Kidney (tissue), 14 donors: ENCODE measurements around the gene TMEM79. TPM values are rescaled to one million over a fixed set of nuclear protein-coding genes. Genes with fewer than 3 reads are reported as not detected.

Experiments used
- DNase-seq, 5 donors: peaks; one replicate each; pipeline ENCODE4 v3.0.0-alpha.2; 2013 to 2020
- FAIRE-seq: peaks from 2 replicates; lab custom pipeline; 2012; peaks lifted over from hg19 to GRCh38; lab: Jason Lieb, UNC
- H3K27ac ChIP-seq, 2 donors: one replicate each; pipeline ENCODE4 v1.7.0; 2013; ENCODE audit warnings: low read depth in 2 of 2, low read length in 2 of 2, inconsistent platforms in 1 of 2
- H3K27me3 ChIP-seq: one replicate; pipeline ENCODE4 v1.7.1; 2013; ENCODE audit warnings: low read length, inconsistent platforms; ENCODE audit not compliant: control insufficient read depth, insufficient read depth
- H3K36me3 ChIP-seq, 3 donors: one replicate each; pipeline versions ENCODE4 v1.7.0 to v1.7.1; 2013; ENCODE audit warnings: low read length in 3 of 3, control low read depth in 1 of 3, inconsistent platforms in 1 of 3; ENCODE audit not compliant: insufficient read depth in 3 of 3, control insufficient read depth in 2 of 3
- H3K4me1 ChIP-seq, 3 donors: one replicate each; pipeline versions ENCODE4 v1.7.0 to v1.7.1; 2013; ENCODE audit warnings: low read length in 3 of 3, inconsistent platforms in 1 of 3, low read depth in 1 of 3; ENCODE audit not compliant: control insufficient read depth in 2 of 3, insufficient read depth in 2 of 3
- H3K4me3 ChIP-seq, 3 donors: one replicate each; pipeline versions ENCODE4 v1.7.0 to v1.8.1; 2013; ENCODE audit warnings: low read length in 3 of 3, control low read depth in 1 of 3, inconsistent platforms in 1 of 3
- H3K9ac ChIP-seq, 3 donors: one replicate each; pipeline versions ENCODE4 v1.7.0 to v1.7.1; 2013; ENCODE audit warnings: low read length in 3 of 3, control low read depth in 1 of 3, inconsistent platforms in 1 of 3
- H3K9me3 ChIP-seq, 3 donors: one replicate each; pipeline versions ENCODE4 v1.7.0 to v1.7.1; 2013; ENCODE audit warnings: low read length in 3 of 3, control low read depth in 1 of 3, inconsistent platforms in 1 of 3; ENCODE audit not compliant: control insufficient read depth in 2 of 3, insufficient read depth in 1 of 3
- intact Hi-C: fragments of 100-400 bp; cut with DNase I; formaldehyde crosslinking; loops from one replicate; pipeline ENCODE4 v1.11.1; 2022
- polyA plus RNA-seq: library from polyadenylated mRNA; stranded (reverse); fragments of 350-450 nt; fragmentation: Illumina TruSeq; extraction: RNeasy Lipid Tissue Mini Kit (QIAGEN cat#74804); gene quantifications from one replicate; pipeline ENCODE4 v1.2.3, GENCODE V29; 2014; ENCODE audit warnings: low read depth, low replicate concordance; ENCODE audit not compliant: insufficient read depth
- total RNA-seq: library from RNA; stranded (reverse); fragmentation: NEBNext Ultra II Directional; extraction: Animal tissue kit (Norgen Biotek cat#: 25700); gene quantifications from one replicate; pipeline ENCODE4 v1.2.1, GENCODE V29; 2021
- TF ChIP-seq, protein P1 (sequence below): IDR thresholded peaks from 3 replicates; pipeline ENCODE4 v1.5.1; 2012; ENCODE audit warnings: mild to moderate bottlenecking, moderate library complexity, borderline replicate concordance; ENCODE audit not compliant: insufficient read depth; ENCODE audit errors: extremely low read depth
- donor health status: control.
- donor health status: control.
- donor health status: control.
- donor health status: control.
- donor health status: control.
- donor health status: DM: yes; HTN: yes; CAD: no.
- donor health status: Normal renal cell carcinoma (clear cell type).

Gene TMEM79
- total and polyA plus RNA-seq, 2 donors from 2014 or later: 2.7 to 3.9 TPM

DNA sequence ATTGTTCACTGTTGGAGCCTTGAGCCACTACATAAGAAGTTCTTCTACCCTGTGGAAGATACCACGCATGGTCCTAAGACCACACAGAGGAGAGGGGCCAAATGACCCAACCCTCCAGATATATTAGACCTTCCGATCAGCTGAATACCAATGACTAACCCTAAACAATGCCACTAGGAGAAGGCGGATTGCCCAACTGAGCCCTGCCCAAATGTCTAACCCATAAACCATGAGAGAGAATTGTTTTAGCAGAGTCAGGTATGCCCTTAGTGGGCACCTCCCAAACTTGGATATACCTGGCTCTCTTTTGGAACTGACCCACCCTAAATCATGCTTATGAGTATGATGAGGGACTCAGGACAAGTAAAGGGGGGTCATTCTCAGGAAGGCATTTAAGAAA is 13.8 kb upstream of the TMEM79 start:
- DNase-seq: no peak
- no peak overlapping the region for H3K27ac ChIP-seq
- no peaks in the 10 kb centered on the region for H3K9me3 ChIP-seq
- intact Hi-C loops: no loop called here
- no peak overlapping the region for H3K4me3 ChIP-seq
- FAIRE-seq: no peak
- H3K36me3 ChIP-seq: peaks cover 24 to 69% (median 65%) of the 10 kb centered on the region in 3 donors
- no peak overlapping the region for H3K9ac ChIP-seq
- H3K27me3 ChIP-seq: no peaks in the 10 kb centered on the region
- TF ChIP-seq, protein P1, sequence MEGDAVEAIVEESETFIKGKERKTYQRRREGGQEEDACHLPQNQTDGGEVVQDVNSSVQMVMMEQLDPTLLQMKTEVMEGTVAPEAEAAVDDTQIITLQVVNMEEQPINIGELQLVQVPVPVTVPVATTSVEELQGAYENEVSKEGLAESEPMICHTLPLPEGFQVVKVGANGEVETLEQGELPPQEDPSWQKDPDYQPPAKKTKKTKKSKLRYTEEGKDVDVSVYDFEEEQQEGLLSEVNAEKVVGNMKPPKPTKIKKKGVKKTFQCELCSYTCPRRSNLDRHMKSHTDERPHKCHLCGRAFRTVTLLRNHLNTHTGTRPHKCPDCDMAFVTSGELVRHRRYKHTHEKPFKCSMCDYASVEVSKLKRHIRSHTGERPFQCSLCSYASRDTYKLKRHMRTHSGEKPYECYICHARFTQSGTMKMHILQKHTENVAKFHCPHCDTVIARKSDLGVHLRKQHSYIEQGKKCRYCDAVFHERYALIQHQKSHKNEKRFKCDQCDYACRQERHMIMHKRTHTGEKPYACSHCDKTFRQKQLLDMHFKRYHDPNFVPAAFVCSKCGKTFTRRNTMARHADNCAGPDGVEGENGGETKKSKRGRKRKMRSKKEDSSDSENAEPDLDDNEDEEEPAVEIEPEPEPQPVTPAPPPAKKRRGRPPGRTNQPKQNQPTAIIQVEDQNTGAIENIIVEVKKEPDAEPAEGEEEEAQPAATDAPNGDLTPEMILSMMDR: no peak
- H3K4me1 ChIP-seq: no peaks in the 10 kb centered on the region

DNA sequence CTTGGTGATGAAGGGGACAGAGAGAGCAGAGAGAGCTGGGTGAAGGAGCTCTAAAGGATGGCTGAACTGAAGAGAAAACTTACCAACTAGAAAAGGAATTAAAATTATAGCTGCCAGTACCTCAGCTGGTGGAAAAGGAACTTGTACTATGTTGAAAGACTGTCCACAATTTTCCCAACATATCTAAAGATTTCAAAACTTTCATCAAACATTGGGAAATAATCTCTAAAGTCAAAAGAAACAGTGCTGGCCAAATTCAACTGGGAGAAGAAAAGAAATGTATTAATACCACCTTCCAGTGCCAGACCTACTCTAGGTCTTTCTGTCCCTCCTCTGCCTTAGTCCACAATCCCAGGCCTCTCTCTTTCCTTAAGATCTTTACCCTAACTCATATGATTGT is 7.6 kb upstream of the TMEM79 start:
- Histone ChIP-seq H3K27ac (no peak overlapping the region), H3K9me3 (no peaks in the 10 kb centered on the region), H3K27me3 (no peaks in the 10 kb centered on the region), H3K9ac (no peak overlapping the region), H3K4me1 (peaks cover 0 to 7% (median 6%) of the 10 kb centered on the region in 3 donors), H3K36me3 (peaks cover 17 to 63% (median 54%) of the 10 kb centered on the region in 3 donors), H3K4me3 (no peak overlapping the region)
- FAIRE-seq (no peak), DNase-seq (no peak)
- intact Hi-C loops: no loop called here
- TF ChIP-seq, protein P1: no peak

DNA sequence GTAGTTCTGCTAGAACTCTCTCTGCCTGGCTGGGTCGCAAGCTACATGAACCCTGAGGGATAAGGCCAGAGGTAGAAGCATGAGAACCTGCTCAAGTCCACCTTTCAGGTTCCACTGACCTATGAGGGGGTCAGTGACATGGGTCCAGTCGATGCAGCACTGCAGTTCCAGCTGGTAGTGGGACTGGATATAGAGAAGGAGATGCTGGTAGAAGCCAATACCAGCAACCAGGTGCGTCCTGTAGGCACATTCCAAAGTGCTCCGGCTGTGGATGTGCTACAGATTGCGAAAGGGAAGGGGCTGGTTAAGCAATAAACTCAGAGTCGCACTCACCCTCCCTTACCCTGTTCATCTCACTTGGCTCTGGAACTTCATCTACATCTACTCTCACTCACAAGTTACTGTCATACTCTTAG is 7.2 kb upstream of the TMEM79 start:
- peaks cover 0 to 11% (median 10%) of the 10 kb centered on the region in 3 donors for H3K4me1 ChIP-seq
- H3K36me3 ChIP-seq: peaks cover 17 to 59% (median 51%) of the 10 kb centered on the region in 3 donors
- FAIRE-seq (no peak), DNase-seq (no peak)
- H3K27ac ChIP-seq: no peak overlapping the region
- H3K9me3 ChIP-seq: no peaks in the 10 kb centered on the region
- H3K27me3 ChIP-seq: no peaks in the 10 kb centered on the region
- no peak overlapping the region for H3K4me3 ChIP-seq
- intact Hi-C loops: no loop called here
- TF ChIP-seq, protein P1: no peak
- no peak overlapping the region for H3K9ac ChIP-seq

DNA sequence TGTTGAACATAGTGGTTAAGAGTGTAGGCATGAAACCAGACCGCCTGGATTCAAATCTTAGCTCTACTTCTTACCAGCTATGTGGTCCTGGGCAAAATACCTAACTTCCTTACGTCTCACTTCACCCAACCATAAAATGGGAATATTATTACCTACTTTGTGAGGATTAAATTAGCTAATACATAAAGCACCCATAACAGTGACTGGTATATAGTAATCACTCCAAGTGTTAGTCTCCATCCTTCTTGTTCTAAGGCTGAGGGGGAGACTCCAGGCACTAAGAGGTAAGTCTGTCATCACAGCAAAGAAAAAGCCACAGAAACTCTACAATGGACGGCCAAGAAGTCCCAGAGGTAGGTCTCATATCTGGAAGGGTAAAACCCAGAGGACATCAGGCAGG is 4.3 kb upstream of the TMEM79 start:
- Histone ChIP-seq H3K4me3 (no peak overlapping the region), H3K27ac (no peak overlapping the region), H3K9ac (no peak overlapping the region), H3K9me3 (no peaks in the 10 kb centered on the region), H3K4me1 (peaks cover 0 to 21% (median 18%) of the 10 kb centered on the region in 3 donors), H3K27me3 (no peaks in the 10 kb centered on the region), H3K36me3 (peaks cover 5 to 33% (median 26%) of the 10 kb centered on the region in 3 donors)
- FAIRE-seq: no peak
- intact Hi-C loops: no loop called here
- no peak for DNase-seq
- TF ChIP-seq, protein P1: no peak
